Stomach (tissue), 9 donors: ENCODE measurements around the gene APOM. TPM values are rescaled to one million over a fixed set of nuclear protein-coding genes. Genes with fewer than 3 reads are reported as not detected.

Experiments used
- DNase-seq, 2 donors: peaks; one replicate each; pipeline versions ENCODE4 v3.0.0 to v3.0.0-alpha.2; 2013 to 2019
- H3K27ac ChIP-seq, 5 donors: fragments of 200-600 bp in 4 of 5; sonication (generic) in 4 of 5; one replicate each; pipeline ENCODE4 v1.5.1; 2013 to 2019; ENCODE audit warnings: mild to moderate bottlenecking in 1 of 5, moderate library complexity in 1 of 5
- H3K27me3 ChIP-seq, 3 donors: fragments of 200-600 bp; sonication (generic); one replicate each; pipeline ENCODE4 v1.5.1; 2017 to 2019; ENCODE audit warnings: mixed run types in 1 of 3
- H3K36me3 ChIP-seq, 4 donors: fragments of 200-600 bp; sonication (generic); 1 replicate in 3 of 4; 2 replicates in 1 of 4; pipeline ENCODE4 v1.5.1; 2016 to 2019
- H3K4me1 ChIP-seq, 4 donors: fragments of 200-600 bp; sonication (generic); one replicate each; pipeline ENCODE4 v1.5.1; 2016 to 2019
- H3K4me3 ChIP-seq, 4 donors: fragments of 200-600 bp; sonication (generic) in 3 of 4; one replicate each; pipeline ENCODE4 v1.5.1; 2016 to 2019; ENCODE audit warnings: mild to moderate bottlenecking in 1 of 4
- H3K9me3 ChIP-seq, 4 donors: fragments of 200-600 bp; sonication (generic); one replicate each; pipeline ENCODE4 v1.5.1; 2016 to 2019
- EP300 ChIP-seq: sonication (generic); formaldehyde crosslinking; IDR thresholded peaks from one replicate; pipeline ENCODE4 v1.6.1; 2017; ENCODE audit warnings: antibody characterized with exemption
- POLR2A ChIP-seq, 4 donors: fragments of 450-650 bp; IDR thresholded peaks; one replicate each; pipeline ENCODE4 v1.6.1; 2016; ENCODE audit warnings: antibody characterized with exemption in 4 of 4, control low read depth in 2 of 4, mild to moderate bottlenecking in 1 of 4, moderate library complexity in 1 of 4
- POLR2AphosphoS5 ChIP-seq, 3 donors: sonication (generic); formaldehyde crosslinking; IDR thresholded peaks; one replicate each; pipeline ENCODE4 v1.6.1; 2016; ENCODE audit warnings: antibody characterized with exemption in 3 of 3
- WGBS, 5 donors: extraction: QIAGEN DNeasy Blood & Tissue Kit in 3 of 5; methylation state at CpG; one replicate each; pipeline versions ENCODE4 v1.1.5 to v1.1.7; 2013 to 2018; 5-methylcytosine and 5-hydroxymethylcytosine counted together
- intact Hi-C: fragments of 100-400 bp; cut with DNase I; formaldehyde crosslinking; loops from one replicate; pipeline ENCODE4 v1.15.1; 2023; ENCODE audit warnings: low total_unique reads
- polyA plus RNA-seq, 3 donors: library from polyadenylated mRNA; stranded (reverse); fragments of 200-250 nt; gene quantifications; one replicate each; pipeline ENCODE4 v1.2.3, GENCODE V29; 2013
- total RNA-seq, 5 donors: library from RNA; depleted of rRNA; stranded (reverse); fragments of >200 nt; gene quantifications; one replicate each; pipeline versions ENCODE4 v1.1.0 to v1.2.3, GENCODE V29; 2014 to 2016
- TF ChIP-seq, protein P1 (sequence below), 7 experiments: fragments of 450-650 bp in 4 of 7; fragments of 200-600 bp in 3 of 7; sonication (generic) in 3 of 7; IDR thresholded peaks; one replicate each; pipeline ENCODE4 v1.5.1; 2016 to 2019; ENCODE audit warnings: antibody characterized with exemption in 7 of 7, control low read depth in 2 of 7, mild to moderate bottlenecking in 1 of 7
- donor health status: healthy with polysubstance abuse.
- donor health status: Bipolar disorder and iron deficiency.
- donor health status: healthy.

APOM gene
- total and polyA plus RNA-seq, 8 donors = 1.3 to 14.2 (median 6.4) TPM; not detected in 3

- TF ChIP-seq, protein P1, sequence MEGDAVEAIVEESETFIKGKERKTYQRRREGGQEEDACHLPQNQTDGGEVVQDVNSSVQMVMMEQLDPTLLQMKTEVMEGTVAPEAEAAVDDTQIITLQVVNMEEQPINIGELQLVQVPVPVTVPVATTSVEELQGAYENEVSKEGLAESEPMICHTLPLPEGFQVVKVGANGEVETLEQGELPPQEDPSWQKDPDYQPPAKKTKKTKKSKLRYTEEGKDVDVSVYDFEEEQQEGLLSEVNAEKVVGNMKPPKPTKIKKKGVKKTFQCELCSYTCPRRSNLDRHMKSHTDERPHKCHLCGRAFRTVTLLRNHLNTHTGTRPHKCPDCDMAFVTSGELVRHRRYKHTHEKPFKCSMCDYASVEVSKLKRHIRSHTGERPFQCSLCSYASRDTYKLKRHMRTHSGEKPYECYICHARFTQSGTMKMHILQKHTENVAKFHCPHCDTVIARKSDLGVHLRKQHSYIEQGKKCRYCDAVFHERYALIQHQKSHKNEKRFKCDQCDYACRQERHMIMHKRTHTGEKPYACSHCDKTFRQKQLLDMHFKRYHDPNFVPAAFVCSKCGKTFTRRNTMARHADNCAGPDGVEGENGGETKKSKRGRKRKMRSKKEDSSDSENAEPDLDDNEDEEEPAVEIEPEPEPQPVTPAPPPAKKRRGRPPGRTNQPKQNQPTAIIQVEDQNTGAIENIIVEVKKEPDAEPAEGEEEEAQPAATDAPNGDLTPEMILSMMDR (IDR thresholded peaks at IDR 0.05) = no peak
- TF ChIP-seq EP300 (no peak), POLR2AphosphoS5 (IDR thresholded peaks at IDR 0.05) (peak in 1 of 3 donors; percentile 8), POLR2A (IDR thresholded peaks at IDR 0.05) (no peak)
- peaks cover 81 to 100% (median 100%) of the 10 kb centered on the region in 4 donors for H3K36me3 ChIP-seq
- 33 to 54% (median 39%) methylated on average over 10 of the region's 10 CpGs for WGBS, 5 donors
Measured at GRCh38 chr6:31690231-31691077, 34.8 kb downstream of the APOM start.

GRCh38 chr6:31691078-31691463, 35.4 kb downstream of the APOM start:
- DNase-seq = no peak
- no peak overlapping the region for H3K4me3 ChIP-seq
- intact Hi-C loops = no loop called here
- H3K36me3 ChIP-seq = peaks cover 86 to 100% (median 100%) of the 10 kb centered on the region in 4 donors
- no peaks in the 10 kb centered on the region for H3K9me3 ChIP-seq
- H3K27ac ChIP-seq = peak overlapping the region in 4 of 5 donors; percentile 25 to 72 (median 27)
- 83 to 89% (median 87%) methylated on average over 6 of the region's 6 CpGs for WGBS, 5 donors
- TF ChIP-seq POLR2A (IDR thresholded peaks at IDR 0.05) (no peak), EP300 (no peak), POLR2AphosphoS5 (IDR thresholded peaks at IDR 0.05) (no peak)
- TF ChIP-seq, protein P1 (IDR thresholded peaks at IDR 0.05) = no peak
- peaks cover 4 to 20% (median 12%) of the 10 kb centered on the region in 4 donors for H3K4me1 ChIP-seq
- no peaks in the 10 kb centered on the region for H3K27me3 ChIP-seq

More at GRCh38 chr6:31690231-31691077, 34.8 kb downstream of the APOM start:
- H3K4me3 ChIP-seq = no peak overlapping the region
- H3K27me3 ChIP-seq = no peaks in the 10 kb centered on the region
- H3K27ac ChIP-seq = peak overlapping the region; percentile 3 to 72 (median 26)
- intact Hi-C loops = no loop called here
- DNase-seq = peak; percentile 37 to 76
- peaks cover 4 to 20% (median 12%) of the 10 kb centered on the region in 4 donors for H3K4me1 ChIP-seq
- no peaks in the 10 kb centered on the region for H3K9me3 ChIP-seq

DNA sequence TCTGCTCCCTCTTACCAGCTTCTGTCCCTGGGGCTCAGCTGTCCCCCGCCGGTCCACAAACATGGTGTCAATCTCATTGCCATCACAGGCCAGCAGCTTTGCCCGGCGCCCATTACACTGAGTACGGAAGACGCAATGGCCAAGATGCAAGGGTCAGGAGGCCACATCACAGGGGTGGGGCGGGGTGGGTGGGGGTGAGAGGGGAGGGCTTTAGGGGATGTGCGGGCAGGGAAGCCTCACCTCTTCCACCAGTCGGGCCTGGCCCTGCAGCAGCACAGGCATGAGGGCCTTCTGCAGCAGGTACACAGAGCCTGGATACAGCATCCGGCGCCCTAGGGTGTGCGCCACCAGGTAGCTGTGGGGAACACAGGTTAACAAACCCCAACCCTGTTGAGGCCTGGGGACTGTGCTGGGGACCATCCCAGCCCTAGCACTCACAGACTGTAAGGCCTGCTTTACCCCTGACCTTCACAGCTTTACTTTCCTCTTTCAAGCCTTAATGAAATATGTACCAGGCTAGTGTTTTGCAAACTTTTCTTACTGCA, 35.9 kb downstream of the APOM start:
- peaks cover 4 to 20% (median 12%) of the 10 kb centered on the region in 4 donors for H3K4me1 ChIP-seq
- H3K36me3 ChIP-seq = peaks cover 87 to 100% (median 100%) of the 10 kb centered on the region in 4 donors
- no peak overlapping the region for H3K4me3 ChIP-seq
- TF ChIP-seq, protein P1 (IDR thresholded peaks at IDR 0.05) = no peak
- TF ChIP-seq POLR2AphosphoS5 (IDR thresholded peaks at IDR 0.05) (no peak), POLR2A (IDR thresholded peaks at IDR 0.05) (no peak), EP300 (no peak)
- no peak overlapping the region for H3K27ac ChIP-seq
- H3K27me3 ChIP-seq = no peaks in the 10 kb centered on the region
- H3K9me3 ChIP-seq = no peaks in the 10 kb centered on the region
- DNase-seq = no peak
- intact Hi-C loops = no loop called here
- 91 to 95% (median 93%) methylated on average over 6 to 12 of the region's 12 CpGs for WGBS, 5 donors

DNA sequence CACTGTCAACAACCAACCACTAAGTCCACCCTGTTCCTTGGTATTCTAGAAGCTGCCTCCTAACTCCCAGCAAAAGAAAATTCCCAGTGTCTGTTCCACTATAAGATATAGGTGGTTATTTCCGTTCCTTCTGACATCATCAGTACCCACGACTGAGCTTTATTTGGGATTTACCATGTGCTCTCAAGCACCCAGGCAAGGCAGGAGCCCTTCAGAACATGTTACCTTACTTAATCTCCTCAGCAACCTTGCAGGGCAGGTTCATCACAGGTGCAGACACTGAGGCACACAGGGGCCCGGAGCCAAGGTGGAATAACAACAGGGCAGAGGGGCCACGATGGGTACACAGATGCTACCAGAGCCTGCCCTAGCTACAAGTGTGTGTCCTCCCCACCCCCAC, 36.7 kb downstream of the APOM start:
- intact Hi-C loops = no loop called here
- TF ChIP-seq EP300 (no peak), POLR2AphosphoS5 (IDR thresholded peaks at IDR 0.05) (no peak), POLR2A (IDR thresholded peaks at IDR 0.05) (no peak)
- TF ChIP-seq, protein P1 (IDR thresholded peaks at IDR 0.05) = no peak

More for the DNA sequence above, 36.7 kb downstream of the APOM start:
- peaks cover 84 to 100% (median 100%) of the 10 kb centered on the region in 4 donors for H3K36me3 ChIP-seq
- 71 to 83% (median 78%) methylated on average over 4 of the region's 4 CpGs for WGBS, 5 donors
- peaks cover 4 to 20% (median 12%) of the 10 kb centered on the region in 4 donors for H3K4me1 ChIP-seq
- no peak for DNase-seq
- no peaks in the 10 kb centered on the region for H3K9me3 ChIP-seq
- no peaks in the 10 kb centered on the region for H3K27me3 ChIP-seq
- no peak overlapping the region for H3K27ac ChIP-seq
- no peak overlapping the region for H3K4me3 ChIP-seq
